HG02885 (cell line): Measurements from ENCODE around the gene UNC45A.
"Not testable (repeated sequence)": the region's sequence is repeated elsewhere in the genome, so short reads cannot be mapped to it uniquely, and the experiment has no call there.

Experiments used
- ATAC-seq: cut with Tn5 transposase; IDR thresholded peaks from one replicate; pipeline ENCODE4 v1.9.1; 2021; ENCODE audit warnings: mild to moderate bottlenecking; ENCODE audit not compliant: unreplicated experiment, poor library complexity

Gene UNC45A

GRCh38 chr15:90902840-90903732 is 32.0 kb upstream of the UNC45A start, which contains the start of gene MAN2A2:
MAN2A2 (plus strand) TSS chr15:90903302; CDS start chr15:90904208, 906 bp downstream.
- ATAC-seq, result peak; percentile 58

DNA sequence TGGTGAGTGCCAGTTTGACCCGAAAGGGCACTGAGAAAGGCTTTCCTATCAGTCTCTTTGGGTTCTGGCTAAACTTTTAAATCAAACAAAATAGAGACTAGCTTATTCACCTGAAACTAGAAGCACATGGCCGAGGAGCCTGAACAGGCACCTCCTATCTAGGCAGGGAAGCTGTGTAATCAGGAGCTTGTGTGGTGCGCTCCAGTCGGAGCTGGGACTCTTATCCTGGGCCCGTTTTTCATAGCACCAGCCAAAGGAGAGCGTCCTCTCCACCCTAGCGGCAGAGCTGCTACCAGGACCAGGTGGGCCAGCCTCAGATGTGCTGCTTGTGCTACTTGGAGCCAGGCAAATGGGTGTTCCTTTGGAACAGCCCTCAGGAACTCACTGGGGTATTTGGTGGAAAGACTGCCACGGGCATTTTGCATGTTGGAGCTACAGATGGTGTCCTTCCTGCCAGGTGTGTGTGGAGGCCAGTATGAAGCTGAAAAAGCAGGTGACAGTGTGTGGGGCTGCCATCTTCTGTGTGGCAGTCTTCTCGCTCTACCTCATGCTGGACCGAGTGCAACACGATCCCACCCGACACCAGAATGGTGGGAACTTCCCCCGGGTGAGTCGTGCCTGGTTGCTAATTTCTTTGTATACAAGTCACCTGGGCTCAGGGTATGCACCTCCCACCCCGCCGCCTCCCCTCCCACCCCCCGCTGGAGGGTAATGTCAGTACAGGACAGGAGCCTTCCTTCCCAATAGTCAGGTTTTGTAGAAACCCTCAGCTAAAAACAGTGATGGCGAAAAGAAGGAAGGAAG is 31.1 kb upstream of the UNC45A start:
- no peak for ATAC-seq

GRCh38 chr15:90904746-90905145 is 30.3 kb upstream of the UNC45A start:
- no peak for ATAC-seq

DNA sequence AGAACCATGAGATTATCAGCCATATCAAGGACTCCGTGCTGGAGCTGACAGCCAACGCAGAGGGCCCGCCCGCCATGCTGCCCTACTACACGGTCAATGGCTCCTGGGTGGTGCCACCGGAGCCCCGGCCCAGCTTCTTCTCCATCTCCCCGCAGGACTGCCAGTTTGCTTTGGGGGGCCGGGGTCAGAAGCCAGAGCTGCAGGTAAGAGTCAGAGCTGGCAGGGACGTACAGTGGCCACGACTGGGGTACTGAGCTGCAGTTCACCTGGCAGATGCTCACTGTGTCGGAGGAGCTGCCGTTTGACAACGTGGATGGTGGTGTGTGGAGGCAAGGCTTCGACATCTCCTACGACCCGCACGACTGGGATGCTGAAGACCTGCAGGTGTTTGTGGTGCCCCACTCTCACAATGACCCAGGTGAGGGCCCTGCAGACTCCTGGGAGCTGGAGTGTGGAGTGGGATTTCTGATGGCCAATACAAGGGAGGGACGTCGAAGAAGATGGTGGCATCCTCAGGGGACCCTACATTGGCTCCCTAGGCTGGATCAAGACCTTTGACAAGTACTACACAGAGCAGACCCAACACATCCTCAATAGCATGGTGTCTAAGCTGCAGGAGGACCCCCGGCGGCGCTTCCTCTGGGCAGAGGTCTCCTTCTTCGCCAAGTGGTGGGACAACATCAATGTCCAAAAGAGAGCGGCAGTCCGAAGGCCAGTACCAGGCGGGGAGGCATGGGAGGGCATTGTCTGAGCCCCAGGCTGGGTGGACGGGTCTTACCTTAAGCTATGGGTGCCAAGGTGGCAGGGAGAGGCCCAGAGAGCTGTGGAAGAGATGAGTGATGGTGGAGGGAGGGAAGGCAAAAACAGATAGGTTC is 29.5 kb upstream of the UNC45A start:
- ATAC-seq, result no peak

DNA sequence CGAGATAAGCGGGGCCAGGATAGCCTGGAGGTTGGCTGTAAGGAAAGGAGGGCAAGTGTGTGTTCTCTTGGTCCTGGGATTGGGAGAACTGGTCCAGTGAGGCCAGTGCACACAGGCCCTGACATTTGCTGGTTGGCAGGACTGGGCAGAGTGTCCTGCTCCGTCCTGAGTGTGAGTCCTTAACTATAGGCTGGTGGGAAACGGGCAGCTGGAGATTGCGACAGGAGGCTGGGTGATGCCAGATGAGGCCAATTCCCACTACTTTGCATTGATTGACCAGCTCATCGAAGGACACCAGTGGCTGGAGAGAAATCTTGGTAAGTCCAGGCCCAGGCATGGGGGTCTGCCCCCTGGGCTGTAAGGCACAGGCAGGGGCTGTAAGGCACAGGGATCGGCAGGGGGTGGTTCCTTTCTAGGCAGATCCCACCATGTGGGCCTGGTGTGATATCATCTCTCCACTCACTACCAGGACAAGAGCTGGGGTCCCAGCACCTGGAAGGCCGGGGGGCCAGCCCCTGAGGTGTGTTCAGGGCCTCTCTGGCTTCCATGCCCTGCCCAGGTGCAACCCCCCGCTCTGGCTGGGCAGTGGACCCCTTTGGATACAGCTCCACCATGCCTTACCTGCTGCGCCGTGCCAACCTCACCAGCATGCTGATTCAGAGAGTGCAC is 28.8 kb upstream of the UNC45A start:
- ATAC-seq, result no peak

DNA sequence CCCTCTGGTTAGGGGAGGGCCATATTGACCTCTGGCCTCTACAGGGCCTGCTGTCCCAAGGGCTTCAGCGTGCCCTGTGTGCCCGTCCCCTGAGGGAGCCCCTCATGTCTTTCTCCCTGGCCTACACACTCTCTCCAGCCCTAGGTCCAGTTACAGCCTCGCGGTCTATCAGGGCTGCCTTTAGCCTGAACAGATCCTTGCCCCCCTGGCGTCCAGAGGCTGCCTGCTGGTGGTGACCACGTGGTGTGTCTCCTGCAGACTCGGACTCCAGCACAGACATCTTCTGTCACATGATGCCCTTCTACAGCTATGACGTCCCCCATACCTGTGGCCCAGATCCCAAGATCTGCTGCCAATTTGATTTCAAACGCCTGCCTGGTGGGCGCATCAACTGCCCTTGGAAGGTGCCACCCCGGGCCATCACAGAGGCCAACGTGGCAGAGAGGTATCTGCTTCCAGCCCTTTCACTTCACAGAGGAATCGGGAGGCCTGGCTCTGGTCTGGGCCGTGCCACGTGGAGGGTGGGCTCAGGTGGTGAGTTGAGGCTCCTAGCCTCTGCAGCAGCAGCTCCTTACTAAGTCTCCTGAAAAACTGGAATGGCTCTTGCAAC is 27.9 kb upstream of the UNC45A start:
- no peak for ATAC-seq

- no peak for ATAC-seq
Observed at GRCh38 chr15:90907838-90908507, 27.1 kb upstream of the UNC45A start.

DNA sequence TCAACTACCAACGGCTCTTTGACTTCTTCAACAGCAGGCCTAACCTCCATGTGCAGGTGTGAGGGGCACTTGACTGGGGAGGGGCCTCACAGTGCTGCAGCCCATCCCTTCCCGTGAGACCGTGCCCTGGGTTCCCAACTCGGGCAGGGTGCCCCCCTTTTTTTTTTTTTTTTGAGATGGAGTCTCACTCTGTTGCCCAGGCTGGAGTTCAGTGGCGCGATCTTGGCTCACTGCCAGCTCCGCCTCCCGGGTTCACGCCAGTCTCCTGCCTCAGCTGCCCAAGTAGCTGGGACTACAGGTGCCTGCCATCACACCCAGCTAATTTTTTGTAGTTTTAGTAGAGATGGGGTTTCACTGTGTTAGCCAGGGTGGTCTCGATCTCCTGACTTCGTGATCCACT is 25.6 kb upstream of the UNC45A start:
- ATAC-seq, result not testable (repeated sequence)

- no peak for ATAC-seq
Observed at GRCh38 chr15:90909976-90910375, 25.1 kb upstream of the UNC45A start.

DNA sequence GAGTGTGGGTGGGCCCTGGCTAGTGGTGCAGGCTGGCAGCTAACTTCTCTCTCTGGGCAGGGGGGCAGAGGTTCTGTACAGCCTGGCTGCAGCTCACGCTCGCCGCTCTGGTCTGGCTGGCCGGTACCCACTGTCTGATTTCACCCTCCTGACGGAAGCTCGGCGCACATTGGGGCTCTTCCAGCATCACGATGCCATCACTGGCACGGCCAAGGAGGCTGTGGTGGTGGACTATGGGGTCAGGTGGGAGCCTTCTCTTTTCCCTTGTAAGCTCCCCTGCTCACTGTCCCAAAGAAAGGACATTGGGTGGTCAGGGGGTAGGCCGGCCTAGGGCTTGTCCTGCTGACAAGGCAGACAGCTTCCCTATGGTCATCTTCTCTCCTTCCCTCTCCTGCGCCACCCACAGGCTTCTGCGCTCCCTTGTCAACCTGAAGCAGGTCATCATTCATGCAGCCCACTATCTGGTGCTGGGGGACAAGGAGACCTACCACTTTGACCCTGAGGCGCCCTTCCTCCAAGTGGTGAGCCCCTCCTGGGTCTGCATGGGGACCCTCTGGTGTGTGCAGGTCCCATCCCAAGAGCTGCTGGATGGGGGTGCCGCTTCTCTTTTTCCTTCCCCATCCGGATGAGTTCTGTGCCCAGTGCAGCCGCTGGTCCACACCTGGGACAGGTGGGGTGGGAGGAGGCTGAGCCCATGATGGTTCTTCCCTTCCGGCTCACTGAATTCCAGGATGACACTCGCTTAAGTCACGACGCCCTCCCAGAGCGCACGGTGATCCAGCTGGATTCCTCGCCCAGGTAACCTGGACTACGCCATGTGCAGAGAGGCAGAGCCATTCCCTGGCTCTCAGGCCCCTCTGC is 24.4 kb upstream of the UNC45A start:
- ATAC-seq, result no peak

DNA sequence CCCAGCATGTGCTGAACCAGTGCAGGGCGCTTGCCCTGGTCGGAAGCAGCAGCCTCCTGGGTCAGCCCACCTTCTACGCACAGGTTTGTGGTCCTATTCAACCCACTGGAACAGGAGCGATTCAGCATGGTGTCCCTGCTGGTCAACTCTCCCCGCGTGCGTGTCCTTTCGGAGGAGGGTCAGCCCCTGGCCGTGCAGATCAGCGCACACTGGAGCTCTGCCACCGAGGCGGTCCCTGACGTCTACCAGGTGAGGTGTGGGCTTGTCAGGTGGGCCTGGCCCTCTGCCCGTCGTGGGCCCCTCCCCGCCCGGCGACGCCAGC is 23.8 kb upstream of the UNC45A start:
- no peak for ATAC-seq

GRCh38 chr15:90911906-90912769 is 22.9 kb upstream of the UNC45A start:
- ATAC-seq, result no peak

DNA sequence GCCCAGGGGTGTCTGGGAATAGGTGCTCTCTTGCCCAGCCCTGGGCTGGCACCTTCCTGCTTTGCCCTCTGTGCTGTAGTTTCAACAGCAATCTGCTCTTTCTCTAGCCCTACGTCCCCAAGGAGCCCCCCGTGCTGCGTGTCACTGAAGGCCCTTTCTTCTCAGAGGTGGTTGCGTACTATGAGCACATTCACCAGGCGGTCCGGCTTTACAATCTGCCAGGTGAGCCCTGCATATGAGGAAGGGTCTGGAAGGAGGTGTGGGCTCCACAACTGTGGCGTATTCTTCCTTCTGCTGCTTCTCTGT is 22.4 kb upstream of the UNC45A start:
- ATAC-seq, result no peak

GRCh38 chr15:90913398-90913944 is 21.6 kb upstream of the UNC45A start:
- no peak for ATAC-seq

DNA sequence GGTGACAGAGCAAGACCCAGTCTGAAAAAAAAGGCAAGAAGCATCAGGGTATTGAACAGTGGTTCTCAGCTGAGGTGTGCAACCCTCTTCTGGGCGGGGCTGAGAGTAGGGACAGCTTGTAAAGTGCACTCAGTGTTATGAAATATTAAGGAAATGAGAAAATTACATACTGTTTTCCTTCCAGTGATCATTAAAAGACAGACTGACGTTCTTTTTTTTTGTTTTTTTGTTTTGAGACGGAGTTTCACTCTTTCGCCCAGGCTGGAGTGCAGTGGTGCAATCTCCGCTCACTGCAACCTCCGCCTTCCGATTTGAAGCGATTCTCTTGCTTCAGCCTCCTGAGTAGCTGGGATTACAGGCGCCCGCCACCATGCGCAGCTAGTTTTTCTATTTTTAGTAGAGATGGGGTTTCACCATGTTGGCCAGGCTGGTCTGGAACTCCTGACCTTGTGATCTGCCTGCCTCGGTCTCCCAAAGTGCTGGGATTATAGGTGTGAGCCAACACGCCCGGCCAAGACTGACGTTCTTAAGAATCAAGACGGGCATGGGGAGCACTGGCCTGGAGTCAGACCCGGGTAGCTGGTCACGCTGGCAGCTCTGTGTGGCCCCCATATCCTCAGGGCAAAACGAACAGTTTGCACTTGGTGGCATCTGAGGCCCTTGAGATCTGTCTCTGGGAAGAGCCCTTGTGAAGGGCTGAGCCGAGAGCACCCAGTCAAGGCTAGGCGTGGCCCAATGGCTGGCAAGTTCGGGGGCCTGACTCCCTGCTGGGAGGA is 20.6 kb upstream of the UNC45A start:
- ATAC-seq, result no peak

DNA sequence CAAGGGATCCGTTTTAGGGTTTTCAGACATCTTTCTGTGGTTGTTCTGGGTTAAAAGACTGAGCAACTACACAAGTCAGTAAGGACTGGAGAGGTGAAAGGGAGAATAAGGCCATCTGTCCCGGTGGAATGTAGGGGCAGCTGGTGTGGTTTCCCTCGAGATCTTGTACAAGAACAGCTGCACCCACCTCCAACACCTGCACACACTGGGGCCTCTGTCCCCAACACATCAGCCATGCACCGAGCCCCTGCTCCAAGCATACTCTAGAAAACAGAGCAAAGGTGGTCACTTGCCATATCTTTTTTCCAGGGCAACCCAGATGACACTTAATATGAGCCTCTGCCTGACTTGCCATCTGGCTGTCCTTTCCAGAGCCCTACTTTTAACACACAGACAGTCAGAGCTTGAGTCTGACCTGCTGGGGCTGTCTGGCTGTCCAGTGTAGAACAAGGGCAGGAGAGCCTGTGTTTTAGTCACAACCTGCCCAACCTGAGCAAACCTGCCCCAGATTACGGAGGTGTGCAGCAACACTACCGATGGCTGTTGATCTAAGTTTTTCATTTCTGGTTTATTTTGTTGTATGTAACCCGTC is 19.8 kb upstream of the UNC45A start:
- ATAC-seq, result no peak
